ENCODE data around the gene DRAP1.

DNA sequence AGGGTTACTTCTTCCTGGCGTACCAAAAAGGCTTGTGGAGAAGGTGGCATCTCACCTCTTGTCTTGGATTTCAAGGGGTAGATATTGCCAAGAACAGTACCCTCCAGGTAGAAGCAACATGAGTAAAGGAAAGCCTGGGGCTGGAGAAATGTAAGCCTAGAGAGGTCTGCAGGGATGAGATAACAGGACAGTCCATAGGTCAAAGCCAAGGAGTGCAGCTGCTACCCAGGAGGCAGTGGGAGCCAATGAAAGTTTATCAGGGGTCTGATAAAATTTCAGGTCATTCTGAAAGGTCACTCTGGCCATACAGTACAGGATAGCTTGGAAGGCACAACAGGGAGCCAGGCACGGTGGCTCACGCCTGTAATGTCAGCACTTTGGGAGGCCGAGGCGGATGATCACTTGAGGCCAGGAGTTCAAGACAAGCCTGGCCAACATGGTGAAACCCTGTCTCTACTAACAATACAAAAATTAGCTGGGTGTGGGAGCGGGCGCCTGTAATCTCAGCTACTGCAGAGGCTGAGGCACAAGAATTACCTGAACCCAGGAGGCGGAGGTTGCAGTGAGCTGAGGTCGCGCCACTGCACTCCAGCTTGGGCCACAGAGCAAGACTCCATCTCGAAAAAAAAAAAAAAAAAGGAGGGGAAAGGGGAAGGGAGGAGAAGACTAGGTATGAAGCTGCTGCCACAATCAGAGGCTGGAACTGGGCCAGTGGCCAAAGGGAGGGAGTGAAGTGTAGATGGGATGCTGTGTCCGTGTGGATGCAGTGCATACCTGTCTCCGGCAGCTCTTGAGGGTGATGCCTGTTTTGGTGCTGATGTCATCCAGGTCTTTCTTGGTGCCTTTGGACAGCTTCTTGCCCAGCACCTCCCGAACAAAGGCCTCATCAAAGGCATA, 32.2 kb upstream of the DRAP1 start:
- TF ChIP-seq, protein P1, sequence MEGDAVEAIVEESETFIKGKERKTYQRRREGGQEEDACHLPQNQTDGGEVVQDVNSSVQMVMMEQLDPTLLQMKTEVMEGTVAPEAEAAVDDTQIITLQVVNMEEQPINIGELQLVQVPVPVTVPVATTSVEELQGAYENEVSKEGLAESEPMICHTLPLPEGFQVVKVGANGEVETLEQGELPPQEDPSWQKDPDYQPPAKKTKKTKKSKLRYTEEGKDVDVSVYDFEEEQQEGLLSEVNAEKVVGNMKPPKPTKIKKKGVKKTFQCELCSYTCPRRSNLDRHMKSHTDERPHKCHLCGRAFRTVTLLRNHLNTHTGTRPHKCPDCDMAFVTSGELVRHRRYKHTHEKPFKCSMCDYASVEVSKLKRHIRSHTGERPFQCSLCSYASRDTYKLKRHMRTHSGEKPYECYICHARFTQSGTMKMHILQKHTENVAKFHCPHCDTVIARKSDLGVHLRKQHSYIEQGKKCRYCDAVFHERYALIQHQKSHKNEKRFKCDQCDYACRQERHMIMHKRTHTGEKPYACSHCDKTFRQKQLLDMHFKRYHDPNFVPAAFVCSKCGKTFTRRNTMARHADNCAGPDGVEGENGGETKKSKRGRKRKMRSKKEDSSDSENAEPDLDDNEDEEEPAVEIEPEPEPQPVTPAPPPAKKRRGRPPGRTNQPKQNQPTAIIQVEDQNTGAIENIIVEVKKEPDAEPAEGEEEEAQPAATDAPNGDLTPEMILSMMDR (IDR thresholded peaks at IDR 0.05; ENCODE audit: insufficient read depth, low read length) = no peak
- TF ChIP-seq POLR2AphosphoS5 (IDR thresholded peaks at IDR 0.05; ENCODE audit: low read depth) = no peak
- no peak for TF ChIP-seq GABPA (IDR thresholded peaks at IDR 0.05; ENCODE audit: low read depth)
- TF ChIP-seq, protein P2, sequence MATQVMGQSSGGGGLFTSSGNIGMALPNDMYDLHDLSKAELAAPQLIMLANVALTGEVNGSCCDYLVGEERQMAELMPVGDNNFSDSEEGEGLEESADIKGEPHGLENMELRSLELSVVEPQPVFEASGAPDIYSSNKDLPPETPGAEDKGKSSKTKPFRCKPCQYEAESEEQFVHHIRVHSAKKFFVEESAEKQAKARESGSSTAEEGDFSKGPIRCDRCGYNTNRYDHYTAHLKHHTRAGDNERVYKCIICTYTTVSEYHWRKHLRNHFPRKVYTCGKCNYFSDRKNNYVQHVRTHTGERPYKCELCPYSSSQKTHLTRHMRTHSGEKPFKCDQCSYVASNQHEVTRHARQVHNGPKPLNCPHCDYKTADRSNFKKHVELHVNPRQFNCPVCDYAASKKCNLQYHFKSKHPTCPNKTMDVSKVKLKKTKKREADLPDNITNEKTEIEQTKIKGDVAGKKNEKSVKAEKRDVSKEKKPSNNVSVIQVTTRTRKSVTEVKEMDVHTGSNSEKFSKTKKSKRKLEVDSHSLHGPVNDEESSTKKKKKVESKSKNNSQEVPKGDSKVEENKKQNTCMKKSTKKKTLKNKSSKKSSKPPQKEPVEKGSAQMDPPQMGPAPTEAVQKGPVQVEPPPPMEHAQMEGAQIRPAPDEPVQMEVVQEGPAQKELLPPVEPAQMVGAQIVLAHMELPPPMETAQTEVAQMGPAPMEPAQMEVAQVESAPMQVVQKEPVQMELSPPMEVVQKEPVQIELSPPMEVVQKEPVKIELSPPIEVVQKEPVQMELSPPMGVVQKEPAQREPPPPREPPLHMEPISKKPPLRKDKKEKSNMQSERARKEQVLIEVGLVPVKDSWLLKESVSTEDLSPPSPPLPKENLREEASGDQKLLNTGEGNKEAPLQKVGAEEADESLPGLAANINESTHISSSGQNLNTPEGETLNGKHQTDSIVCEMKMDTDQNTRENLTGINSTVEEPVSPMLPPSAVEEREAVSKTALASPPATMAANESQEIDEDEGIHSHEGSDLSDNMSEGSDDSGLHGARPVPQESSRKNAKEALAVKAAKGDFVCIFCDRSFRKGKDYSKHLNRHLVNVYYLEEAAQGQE (IDR thresholded peaks at IDR 0.05; ENCODE audit: insufficient replicate concordance, low read depth) = no peak
- no peak for TF ChIP-seq SPI1 (IDR thresholded peaks at IDR 0.05; ENCODE audit: borderline replicate concordance, low read depth)
